ENCODE results near the gene CDH4.

DNA sequence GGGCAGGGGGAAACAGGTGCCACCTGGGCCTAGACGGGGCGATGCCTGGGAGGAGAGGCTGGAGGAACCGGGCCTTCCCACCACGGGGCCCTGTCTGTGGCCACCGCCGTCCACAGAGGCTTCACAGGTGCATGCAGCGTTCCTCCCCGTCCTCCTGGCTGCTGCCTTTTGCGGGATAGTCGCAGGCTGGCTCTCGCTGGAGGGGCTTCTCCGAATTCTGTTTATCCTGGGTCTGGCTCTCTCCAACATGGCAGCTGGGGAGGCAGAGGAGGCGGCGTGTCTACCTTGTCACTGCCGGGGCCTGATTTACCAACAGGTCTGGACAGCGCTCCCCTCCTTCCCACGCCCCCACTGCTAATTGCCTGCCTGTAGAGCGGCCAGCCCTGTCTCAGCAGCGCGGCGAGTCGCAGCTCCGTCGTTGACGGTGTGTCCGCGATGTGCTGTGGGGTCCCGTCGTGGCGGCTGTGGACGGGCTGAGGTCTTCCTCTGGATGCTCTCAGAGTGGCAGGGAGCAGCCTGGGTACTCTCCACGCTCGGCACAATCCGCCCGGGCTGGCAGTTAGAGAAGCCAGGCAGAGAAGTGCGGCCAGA is 550.8 kb downstream of the CDH4 start:
- TF ChIP-seq, protein P1, sequence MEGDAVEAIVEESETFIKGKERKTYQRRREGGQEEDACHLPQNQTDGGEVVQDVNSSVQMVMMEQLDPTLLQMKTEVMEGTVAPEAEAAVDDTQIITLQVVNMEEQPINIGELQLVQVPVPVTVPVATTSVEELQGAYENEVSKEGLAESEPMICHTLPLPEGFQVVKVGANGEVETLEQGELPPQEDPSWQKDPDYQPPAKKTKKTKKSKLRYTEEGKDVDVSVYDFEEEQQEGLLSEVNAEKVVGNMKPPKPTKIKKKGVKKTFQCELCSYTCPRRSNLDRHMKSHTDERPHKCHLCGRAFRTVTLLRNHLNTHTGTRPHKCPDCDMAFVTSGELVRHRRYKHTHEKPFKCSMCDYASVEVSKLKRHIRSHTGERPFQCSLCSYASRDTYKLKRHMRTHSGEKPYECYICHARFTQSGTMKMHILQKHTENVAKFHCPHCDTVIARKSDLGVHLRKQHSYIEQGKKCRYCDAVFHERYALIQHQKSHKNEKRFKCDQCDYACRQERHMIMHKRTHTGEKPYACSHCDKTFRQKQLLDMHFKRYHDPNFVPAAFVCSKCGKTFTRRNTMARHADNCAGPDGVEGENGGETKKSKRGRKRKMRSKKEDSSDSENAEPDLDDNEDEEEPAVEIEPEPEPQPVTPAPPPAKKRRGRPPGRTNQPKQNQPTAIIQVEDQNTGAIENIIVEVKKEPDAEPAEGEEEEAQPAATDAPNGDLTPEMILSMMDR (IDR thresholded peaks at IDR 0.05; ENCODE audit: borderline replicate concordance, extremely low read depth, low read length, poor library complexity, severe bottlenecking) = no peak
- TF ChIP-seq EZH2 (IDR thresholded peaks at IDR 0.05; ENCODE audit: borderline replicate concordance, low read depth, low read length, severe bottlenecking) = no peak
